Fibroblast of skin of abdomen (primary cell): ENCODE measurements around the gene KPNB1. TPM values are rescaled to one million over a fixed set of nuclear protein-coding genes. Genes with fewer than 3 reads are reported as not detected.

Experiments used
- DNase-seq: peaks from one replicate; pipeline ENCODE4 v3.0.0-alpha.2; 2013
- polyA plus RNA-seq, 2 experiments: library from polyadenylated mRNA; unstranded; fragments of 120-200 nt; gene quantifications; one replicate each; pipeline ENCODE4 v1.2.1, GENCODE V29; 2013; ENCODE audit not compliant: insufficient read length in 2 of 2

The KPNB1 gene
- polyA plus RNA-seq (2013, experiment 1 of 2; ENCODE audit: insufficient read length): 337 TPM
- polyA plus RNA-seq (2013, experiment 2 of 2; ENCODE audit: insufficient read length): 318 TPM

- peak; percentile 100 for DNase-seq
Observed at GRCh38 chr17:47649153-47649971, at the start of gene KPNB1. TSS of gene KPNB1 (plus strand) at chr17:47649919. CDS start at chr17:47650245, 326 bp downstream.

GRCh38 chr17:47603830-47604597 is 45.7 kb upstream of the KPNB1 start:
- DNase-seq: no peak

GRCh38 chr17:47604598-47604927 is 45.2 kb upstream of the KPNB1 start:
- peak; percentile 29 for DNase-seq

GRCh38 chr17:47605011-47605410 is 44.7 kb upstream of the KPNB1 start:
- peak; percentile 26 for DNase-seq

- no peak for DNase-seq
Observed at GRCh38 chr17:47607481-47607880, 42.2 kb upstream of the KPNB1 start.

- DNase-seq: peak; percentile 30
Observed at GRCh38 chr17:47611372-47612350, 38.1 kb upstream of the KPNB1 start.

GRCh38 chr17:47615766-47616424 is 33.8 kb upstream of the KPNB1 start:
- peak; percentile 57 for DNase-seq

GRCh38 chr17:47618410-47618809 is 31.3 kb upstream of the KPNB1 start:
- no peak for DNase-seq

- no peak for DNase-seq
Observed at GRCh38 chr17:47620503-47621245, 29.0 kb upstream of the KPNB1 start.

- DNase-seq: peak; percentile 93
Observed at GRCh38 chr17:47621293-47622179, 28.2 kb upstream of the KPNB1 start.

GRCh38 chr17:47622180-47622549 is 27.6 kb upstream of the KPNB1 start:
- DNase-seq: peak; percentile 17

GRCh38 chr17:47624727-47625068 is 25.0 kb upstream of the KPNB1 start:
- DNase-seq: no peak

- no peak for DNase-seq
Observed at GRCh38 chr17:47628014-47628566, 21.6 kb upstream of the KPNB1 start.

GRCh38 chr17:47629826-47630225 is 19.9 kb upstream of the KPNB1 start:
- DNase-seq: no peak

- no peak for DNase-seq
Observed at GRCh38 chr17:47630614-47631013, 19.1 kb upstream of the KPNB1 start.

- no peak for DNase-seq
Observed at GRCh38 chr17:47632991-47633390, 16.7 kb upstream of the KPNB1 start.

GRCh38 chr17:47633996-47634395 is 15.7 kb upstream of the KPNB1 start:
- DNase-seq: no peak

GRCh38 chr17:47634870-47635269 is 14.8 kb upstream of the KPNB1 start:
- DNase-seq: no peak

- no peak for DNase-seq
Observed at GRCh38 chr17:47635734-47636133, 14.0 kb upstream of the KPNB1 start.
